ENCODE measurements around the gene SHOC1.

- TF ChIP-seq CTCF (conservative IDR thresholded peaks at IDR 0.05 in 1 of 2, IDR thresholded peaks at IDR 0.05 in 1 of 2; ENCODE audit: low read depth in 1 of 2, low read length in 2 of 2) (no peak), EZH2 (IDR thresholded peaks at IDR 0.05; ENCODE audit: low read length, missing control alignments) (no peak)
Measured at GRCh38 chr9:111803924-111804323, 9.2 kb upstream of the SHOC1 start.
